Tibial nerve (tissue), 4 donors: ENCODE measurements around the gene SAXO1. TPM values are rescaled to one million over a fixed set of nuclear protein-coding genes. Genes with fewer than 3 reads are reported as not detected.

Source experiments
- DNase-seq, 2 donors: peaks; one replicate each; pipeline ENCODE4 v3.0.0-alpha.2; 2019; ENCODE audit warnings: low spot score in 2 of 2
- H3K27ac ChIP-seq, 4 donors: fragments of 200-600 bp; sonication (generic) in 3 of 4; one replicate each; pipeline ENCODE4 v1.5.1; 2017 to 2019; ENCODE audit warnings: mild to moderate bottlenecking in 1 of 4
- H3K27me3 ChIP-seq, 2 donors: fragments of 200-600 bp; sonication (generic) in 1 of 2; one replicate each; pipeline versions ENCODE4 v1.5.1 to v1.6.0; 2017 to 2019
- H3K36me3 ChIP-seq, 3 donors: fragments of 200-600 bp; sonication (generic); one replicate each; pipeline ENCODE4 v1.5.1; 2018 to 2019
- H3K4me1 ChIP-seq, 4 donors: fragments of 200-600 bp; sonication (generic) in 3 of 4; one replicate each; pipeline ENCODE4 v1.5.1; 2017 to 2019
- H3K4me3 ChIP-seq, 4 donors: fragments of 200-600 bp; sonication (generic) in 3 of 4; one replicate each; pipeline ENCODE4 v1.5.1; 2017 to 2019; ENCODE audit warnings: mild to moderate bottlenecking in 1 of 4, moderate library complexity in 1 of 4
- H3K9me3 ChIP-seq, 4 donors: fragments of 200-600 bp; sonication (generic) in 3 of 4; one replicate each; pipeline ENCODE4 v1.5.1; 2017 to 2019
- EP300 ChIP-seq, 2 donors: sonication (generic); formaldehyde crosslinking; IDR thresholded peaks; one replicate each; pipeline ENCODE4 v1.6.1; 2017; ENCODE audit warnings: antibody characterized with exemption in 2 of 2, mild to moderate bottlenecking in 1 of 2
- POLR2A ChIP-seq, 2 donors: fragments of 450-650 bp; IDR thresholded peaks; one replicate each; pipeline ENCODE4 v1.6.1; 2017; ENCODE audit warnings: antibody characterized with exemption in 2 of 2, mild to moderate bottlenecking in 2 of 2, moderate library complexity in 2 of 2
- WGBS, 2 donors: methylation state at CpG; one replicate each; pipeline ENCODE4 v1.1.5; 2018; 5-methylcytosine and 5-hydroxymethylcytosine counted together
- small RNA-seq: library from RNA; depleted of rRNA; stranded (forward); fragments of <200 nt; gene quantifications from one replicate; pipeline ENCODE3, GENCODE V24; 2016
- total RNA-seq, 4 donors: library from RNA; depleted of rRNA; stranded (reverse); fragments of >200 nt; gene quantifications; one replicate each; pipeline ENCODE4 v1.1.0, GENCODE V29; 2016
- TF ChIP-seq, protein P1 (sequence below), 5 experiments: fragments of 200-600 bp in 3 of 5; fragments of 450-650 bp in 2 of 5; sonication (generic) in 3 of 5; IDR thresholded peaks; one replicate each; pipeline ENCODE4 v1.5.1; 2016 to 2019; ENCODE audit warnings: antibody characterized with exemption in 5 of 5, mild to moderate bottlenecking in 3 of 5, moderate library complexity in 2 of 5

Gene SAXO1
- total RNA-seq, 4 donors from 2014 or later: 0.39 to 1.0 TPM; not detected in 2

DNA sequence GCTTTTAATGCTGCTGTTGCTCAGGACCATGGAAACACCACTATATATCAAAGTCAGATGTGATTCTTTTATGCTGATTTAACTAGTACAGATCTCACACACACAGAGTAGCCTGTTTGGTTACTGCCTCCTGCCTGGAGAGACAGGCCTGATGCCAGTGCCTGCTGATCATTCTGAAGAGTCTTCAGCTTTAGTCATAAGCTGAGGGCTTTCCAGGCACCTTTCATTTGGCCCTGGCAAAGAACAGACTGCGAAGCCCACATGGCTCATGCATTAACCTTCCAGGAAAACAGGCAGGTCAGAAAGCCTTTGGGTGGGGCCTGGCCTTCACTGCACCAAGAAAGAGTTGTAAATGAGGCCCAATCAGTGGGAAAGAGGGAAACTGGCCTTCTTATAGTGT lies 144.7 kb downstream of the SAXO1 start:
- no peak for TF ChIP-seq POLR2A (IDR thresholded peaks at IDR 0.05)
- TF ChIP-seq, protein P1, sequence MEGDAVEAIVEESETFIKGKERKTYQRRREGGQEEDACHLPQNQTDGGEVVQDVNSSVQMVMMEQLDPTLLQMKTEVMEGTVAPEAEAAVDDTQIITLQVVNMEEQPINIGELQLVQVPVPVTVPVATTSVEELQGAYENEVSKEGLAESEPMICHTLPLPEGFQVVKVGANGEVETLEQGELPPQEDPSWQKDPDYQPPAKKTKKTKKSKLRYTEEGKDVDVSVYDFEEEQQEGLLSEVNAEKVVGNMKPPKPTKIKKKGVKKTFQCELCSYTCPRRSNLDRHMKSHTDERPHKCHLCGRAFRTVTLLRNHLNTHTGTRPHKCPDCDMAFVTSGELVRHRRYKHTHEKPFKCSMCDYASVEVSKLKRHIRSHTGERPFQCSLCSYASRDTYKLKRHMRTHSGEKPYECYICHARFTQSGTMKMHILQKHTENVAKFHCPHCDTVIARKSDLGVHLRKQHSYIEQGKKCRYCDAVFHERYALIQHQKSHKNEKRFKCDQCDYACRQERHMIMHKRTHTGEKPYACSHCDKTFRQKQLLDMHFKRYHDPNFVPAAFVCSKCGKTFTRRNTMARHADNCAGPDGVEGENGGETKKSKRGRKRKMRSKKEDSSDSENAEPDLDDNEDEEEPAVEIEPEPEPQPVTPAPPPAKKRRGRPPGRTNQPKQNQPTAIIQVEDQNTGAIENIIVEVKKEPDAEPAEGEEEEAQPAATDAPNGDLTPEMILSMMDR (IDR thresholded peaks at IDR 0.05): no peak
- TF ChIP-seq EP300 (IDR thresholded peaks at IDR 0.05): no peak
- Histone ChIP-seq H3K9me3 (peaks cover 0 to 2% (median 0%) of the 10 kb centered on the region in 4 donors), H3K4me3 (no peak overlapping the region), H3K36me3 (peaks cover 0 to 4% (median 0%) of the 10 kb centered on the region in 3 donors), H3K27ac (no peak overlapping the region), H3K27me3 (no peaks in the 10 kb centered on the region), H3K4me1 (peaks cover 0 to 16% (median 0%) of the 10 kb centered on the region in 4 donors)
- WGBS, 2 donors: 75 to 93% methylated on average over 1 of the region's 1 CpG
- DNase-seq: no peak

DNA sequence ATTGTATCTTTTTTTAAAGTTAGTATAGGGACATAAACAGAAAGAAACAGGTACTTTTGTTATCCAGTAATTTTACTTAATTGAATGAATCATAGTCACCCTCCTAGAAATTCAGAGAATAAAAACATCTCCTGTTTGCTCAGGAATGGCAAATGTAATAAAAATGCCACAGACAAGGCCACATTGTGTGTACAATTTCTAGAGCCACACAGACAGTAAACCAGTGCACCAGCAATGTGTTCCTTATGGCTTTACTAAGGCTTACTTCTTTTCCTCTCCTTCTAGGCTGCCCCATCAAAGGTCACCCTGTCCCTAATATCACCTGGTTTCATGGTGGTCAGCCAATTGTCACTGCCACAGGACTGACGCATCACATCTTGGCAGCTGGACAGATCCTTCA lies 145.5 kb downstream of the SAXO1 start:
- H3K4me3 ChIP-seq: no peak overlapping the region
- 94 to 100% methylated on average over 1 of the region's 1 CpG for WGBS, 2 donors

DNA sequence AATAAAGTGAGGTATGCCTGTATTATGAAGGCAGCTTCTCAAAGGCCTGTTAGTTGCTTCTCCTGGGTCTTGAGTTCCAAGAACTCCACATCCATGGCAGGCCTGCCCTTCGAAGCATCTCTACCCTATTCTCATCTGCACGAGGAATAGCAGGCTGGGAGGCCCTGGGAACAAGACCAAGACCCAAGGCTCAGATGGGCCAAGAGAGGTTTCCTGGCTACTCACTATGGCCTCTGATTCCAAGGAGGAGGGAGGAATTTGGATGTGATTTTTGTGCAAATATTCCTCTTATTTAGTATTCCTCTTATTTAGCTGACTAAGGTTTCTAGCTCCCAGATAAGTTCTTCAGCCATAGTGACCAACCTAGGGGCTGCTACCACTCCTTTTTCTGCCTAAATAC lies 151.3 kb downstream of the SAXO1 start:
- Histone ChIP-seq H3K4me3 (no peak overlapping the region), H3K36me3 (peaks cover 0 to 5% (median 0%) of the 10 kb centered on the region in 3 donors), H3K9me3 (peaks cover 0 to 6% (median 0%) of the 10 kb centered on the region in 4 donors), H3K27ac (no peak overlapping the region), H3K4me1 (no peaks in the 10 kb centered on the region), H3K27me3 (no peaks in the 10 kb centered on the region)
- TF ChIP-seq POLR2A (IDR thresholded peaks at IDR 0.05): no peak
- TF ChIP-seq EP300 (IDR thresholded peaks at IDR 0.05): no peak
- TF ChIP-seq, protein P1 (IDR thresholded peaks at IDR 0.05): no peak
- DNase-seq: no peak
- 36 to 82% methylated on average over 2 of the region's 2 CpGs for WGBS, 2 donors

More for the DNA sequence above, 145.5 kb downstream of the SAXO1 start:
- Histone ChIP-seq H3K27ac (no peak overlapping the region), H3K4me1 (peaks cover 0 to 16% (median 0%) of the 10 kb centered on the region in 4 donors), H3K36me3 (peaks cover 0 to 5% (median 0%) of the 10 kb centered on the region in 3 donors), H3K9me3 (peaks cover 0 to 6% (median 0%) of the 10 kb centered on the region in 4 donors), H3K27me3 (no peaks in the 10 kb centered on the region)
- DNase-seq: no peak
- no peak for TF ChIP-seq POLR2A (IDR thresholded peaks at IDR 0.05)
- TF ChIP-seq, protein P1 (IDR thresholded peaks at IDR 0.05): no peak
- no peak for TF ChIP-seq EP300 (IDR thresholded peaks at IDR 0.05)

DNA sequence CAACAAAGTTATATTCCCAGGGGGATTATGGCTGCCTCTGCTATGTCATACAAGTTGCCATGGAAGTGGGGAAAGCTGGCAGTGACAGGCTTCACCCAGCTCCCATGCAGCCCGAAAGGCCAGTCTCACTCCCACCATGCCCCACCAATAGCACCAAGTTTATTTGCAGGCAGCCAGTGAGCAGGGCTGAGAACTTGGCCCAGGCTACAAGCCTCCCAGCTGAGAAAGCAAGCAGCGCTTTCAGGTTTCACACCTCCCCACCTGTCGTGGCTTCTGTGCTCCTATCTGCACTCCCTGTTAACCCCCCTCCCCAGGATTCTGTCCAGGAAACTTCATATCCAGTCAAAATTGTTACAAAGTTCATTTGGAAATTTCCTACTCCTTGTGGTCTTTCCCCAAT lies 155.0 kb downstream of the SAXO1 start:
- no peaks in the 10 kb centered on the region for H3K27me3 ChIP-seq
- H3K27ac ChIP-seq: no peak overlapping the region
- H3K9me3 ChIP-seq: peaks cover 0 to under 1% (median 0%) of the 10 kb centered on the region in 4 donors
- no peak overlapping the region for H3K4me3 ChIP-seq
- 90 to 94% methylated on average over 3 of the region's 3 CpGs for whole genome bisulfite sequencing, 2 donors
- no peak for DNase-seq
- TF ChIP-seq, protein P1 (IDR thresholded peaks at IDR 0.05): no peak
- no peak for TF ChIP-seq EP300 (IDR thresholded peaks at IDR 0.05)
- no peaks in the 10 kb centered on the region for H3K4me1 ChIP-seq
- peaks cover 0 to 1% (median 0%) of the 10 kb centered on the region in 3 donors for H3K36me3 ChIP-seq

Small RNA genes within 50 kb of the gene (small RNA-seq; reads per million reads assigned to genes)
- not detected for gene RNU6-264P
- gene SCARNA8: 13.8 reads per million, percentile 91 among the genes with 10 or more reads in this experiment

Other genes starting within 250 kb of the SAXO1 start
- 10 to 100 TPM; 51.9 to 64.7 (median 58.5) TPM for gene RRAGA, start 16.2 kb upstream of the SAXO1 start, total RNA-seq
- 10 to 100 TPM; 10.1 to 37.1 (median 11.2) TPM for gene HAUS6, start 69.7 kb upstream of the SAXO1 start, total RNA-seq
- 100 to 1,000 TPM in 3 of 4 donors, 10 to 100 TPM in 1; 64.7 to 595 (median 148) TPM for gene PLIN2, start 94.3 kb upstream of the SAXO1 start, total RNA-seq
- gene DENND4C, start 197.5 kb upstream of the SAXO1 start, total RNA-seq: 100 to 1,000 TPM in 1 of 4 donors, 10 to 100 TPM in 3; 60.4 to 102 (median 72.5) TPM